HepG2 (cell line): ENCODE results near the gene ACOT6.

Experiments
- JUNB ChIP-seq: sonication (generic); formaldehyde crosslinking; IDR thresholded peaks from 2 replicates; pipeline ENCODE4 v1.8.0; 2022; ENCODE audit warnings: missing genetic modification reagents, mild to moderate bottlenecking, borderline replicate concordance
- KDM1A ChIP-seq: IDR thresholded peaks from 2 replicates; pipeline ENCODE4 v1.6.1; 2016; ENCODE audit warnings: missing compliant biosample characterization
- PAF1 ChIP-seq: IDR thresholded peaks from 2 replicates; pipeline ENCODE4 v1.6.1; 2016; ENCODE audit warnings: missing genetic modification reagents, missing compliant biosample characterization
- SP1 ChIP-seq, 2 experiments: fragments of 450-650 bp in 1 of 2; sonication (generic) in 1 of 2; formaldehyde crosslinking in 1 of 2; IDR thresholded peaks; 2 replicates each; pipeline versions ENCODE4 v1.4.0 to v1.6.1; 2016 to 2020; ENCODE audit warnings: missing genetic modification reagents in 1 of 2
- ZFP37 ChIP-seq: sonication (generic); formaldehyde crosslinking; IDR thresholded peaks from 2 replicates; pipeline ENCODE4 v1.4.0; 2020; ENCODE audit warnings: missing genetic modification reagents, borderline replicate concordance
- ZNF337 ChIP-seq: sonication (generic); formaldehyde crosslinking; IDR thresholded peaks from 2 replicates; pipeline ENCODE4 v1.5.1; 2020; ENCODE audit warnings: missing genetic modification reagents, low read depth, mild to moderate bottlenecking, borderline replicate concordance

DNA sequence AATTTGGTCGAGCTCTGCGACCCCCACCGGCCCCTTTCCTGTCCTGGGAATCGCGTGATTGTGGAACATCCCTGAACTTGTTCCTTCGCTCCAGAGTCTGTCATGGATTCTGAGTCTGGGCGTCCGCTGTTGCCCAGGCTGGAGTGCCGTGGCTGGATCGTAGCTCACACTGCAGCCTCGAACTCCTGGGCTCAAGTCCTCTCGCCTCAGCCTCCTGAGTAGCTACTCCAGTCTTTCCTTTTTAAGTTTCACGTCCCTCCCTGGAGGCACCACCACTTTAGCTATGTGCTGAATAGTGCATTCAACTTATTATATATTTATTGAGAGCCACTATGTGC, 698 bp downstream of the ACOT6 start:
- TF ChIP-seq ZNF337 (CRISPR knock-in tag) (no peak), KDM1A (no peak), JUNB (CRISPR knock-in tag) (no peak), ZFP37 (CRISPR knock-in tag) (no peak), SP1 (IDR thresholded peaks at IDR 0.05) (no peak), SP1 (CRISPR knock-in tag; IDR thresholded peaks at IDR 0.05) (no peak), PAF1 (CRISPR knock-in tag) (no peak)
